ENCODE results near the gene THEM5. TPM values are rescaled to one million over a fixed set of nuclear protein-coding genes. Genes with fewer than 3 reads are reported as not detected.

The THEM5 gene
- total RNA-seq, 1 experiment from 2014 or later, result not detected

- Histone ChIP-seq H3K27ac (ENCODE audit: low read length) (peak overlapping the region; percentile 50), H3K4me3 (ENCODE audit: low read length) (no peak overlapping the region), H3K9me2 (replicated peaks; ENCODE audit: low read length) (no peaks in the 10 kb centered on the region), H3K27me3 (ENCODE audit: low read length) (peaks cover 4% of the 10 kb centered on the region), H3K79me2 (ENCODE audit: low read length) (no peaks in the 10 kb centered on the region), H3K36me3 (ENCODE audit: low read depth, low read length) (no peaks in the 10 kb centered on the region), H2AFZ (ENCODE audit: low read length) (peak overlapping the region; percentile 25; the same call in 1 of the 2 replicates), H3F3A (ENCODE audit: low read length, unreplicated experiment) (no peaks in the 10 kb centered on the region), H3K9ac (ENCODE audit: low read length) (peak overlapping the region; percentile 9; the same call in 1 of the 2 replicates), H3K4me1 (ENCODE audit: insufficient read depth, low read length) (peaks cover 12% of the 10 kb centered on the region), H3K4me2 (ENCODE audit: low read length) (peak overlapping the region; percentile 27; the same call in 1 of the 2 replicates), H4K20me1 (ENCODE audit: low read length) (no peaks in the 10 kb centered on the region), H3K9me3 (ENCODE audit: low read length) (no peaks in the 10 kb centered on the region)
- ATAC-seq (no peak), DNase-seq (no peak)
- POLR2A ChIA-PET (ENCODE audit: unreplicated experiment), result no interaction called here
- intact Hi-C loops (cut with micrococcal nuclease), result loop anchor here (5.0 kb wide), 1 partner anchor 156 kb away; no protein-coding TSS in a partner anchor
- no peak for TF ChIP-seq EZH2phosphoT487 (IDR thresholded peaks at IDR 0.05; ENCODE audit: borderline replicate concordance, low read length)
- TF ChIP-seq CTCF (conservative IDR thresholded peaks at IDR 0.05; ENCODE audit: low read depth, low read length), result no peak
- TF ChIP-seq EZH2 (IDR thresholded peaks at IDR 0.05; ENCODE audit: low read length, unreplicated experiment), result no peak
- no TSS peak for BruUV-seq (replicated peaks)
- CTCF ChIA-PET, result interaction anchor here (0.6 to 1.4 kb wide), 7 partner anchors 11 to 95 kb away, joined by 3 to 12 read pairs (median 4); partner anchors contain the start of gene MRPL9
Measured at GRCh38 chr1:151846686-151847237, 6.8 kb downstream of the THEM5 start.

- H3K9ac ChIP-seq (ENCODE audit: low read length), result 0 out of 2 replicates have a peak overlapping the region, but pooled peaks have one; percentile 9
- peak; percentile 80 for DNase-seq
- peak overlapping the region; percentile 25; the same call in 1 of the 2 replicates for H2AFZ ChIP-seq (ENCODE audit: low read length)
- ChIA-PET CTCF (interaction anchor here (0.5 to 1.4 kb wide), 8 partner anchors 11 to 135 kb away, joined by 3 to 12 read pairs (median 4); partner anchors contain the start of gene MRPL9), POLR2A (ENCODE audit: unreplicated experiment) (no interaction called here)
- H3K36me3 ChIP-seq (ENCODE audit: low read depth, low read length), result no peaks in the 10 kb centered on the region
- H3K27me3 ChIP-seq (ENCODE audit: low read length), result no peaks in the 10 kb centered on the region
- no peak overlapping the region for H3K4me3 ChIP-seq (ENCODE audit: low read length)
- peak; percentile 97 for ATAC-seq
- intact Hi-C loops (cut with micrococcal nuclease), result loop anchor here (5.0 kb wide), 1 partner anchor 156 kb away; no protein-coding TSS in a partner anchor
- H3K79me2 ChIP-seq (ENCODE audit: low read length), result no peaks in the 10 kb centered on the region
- no peaks in the 10 kb centered on the region for H4K20me1 ChIP-seq (ENCODE audit: low read length)
- no TSS peak for BruUV-seq (replicated peaks)
- H3K4me2 ChIP-seq (ENCODE audit: low read length), result peak overlapping the region; percentile 27; the same call in 1 of the 2 replicates
- H3K9me3 ChIP-seq (ENCODE audit: low read length), result no peaks in the 10 kb centered on the region
- H3K4me1 ChIP-seq (ENCODE audit: insufficient read depth, low read length), result peaks cover 19% of the 10 kb centered on the region
- no peaks in the 10 kb centered on the region for H3K9me2 ChIP-seq (replicated peaks; ENCODE audit: low read length)
- peak overlapping the region; percentile 50 for H3K27ac ChIP-seq (ENCODE audit: low read length)
- no peaks in the 10 kb centered on the region for H3F3A ChIP-seq (ENCODE audit: low read length, unreplicated experiment)
- TF ChIP-seq EZH2 (IDR thresholded peaks at IDR 0.05; ENCODE audit: low read length, unreplicated experiment) (no peak), CTCF (conservative IDR thresholded peaks at IDR 0.05; ENCODE audit: low read depth, low read length) (peak; percentile 54)
Measured at GRCh38 chr1:151846062-151846568, 7.4 kb downstream of the THEM5 start.

- CTCF ChIA-PET, result interaction anchor here (0.7 kb wide), 1 partner anchor 194 kb away, joined by 11 read pairs; no protein-coding TSS in a partner anchor
- DNase-seq, result no peak
- Histone ChIP-seq H3K4me3 (ENCODE audit: low read length) (no peak overlapping the region), H3K36me3 (ENCODE audit: low read depth, low read length) (no peaks in the 10 kb centered on the region), H3K27ac (ENCODE audit: low read length) (no peak overlapping the region), H3K4me2 (ENCODE audit: low read length) (no peak overlapping the region), H3K9me3 (ENCODE audit: low read length) (no peaks in the 10 kb centered on the region), H3K4me1 (ENCODE audit: insufficient read depth, low read length) (peaks cover 42% of the 10 kb centered on the region), H3K9me2 (replicated peaks; ENCODE audit: low read length) (no peaks in the 10 kb centered on the region), H3K9ac (ENCODE audit: low read length) (no peak overlapping the region), H4K20me1 (ENCODE audit: low read length) (no peaks in the 10 kb centered on the region), H3K79me2 (ENCODE audit: low read length) (peaks cover 3% of the 10 kb centered on the region; the same call in 1 of the 2 replicates), H3F3A (ENCODE audit: low read length, unreplicated experiment) (no peaks in the 10 kb centered on the region), H3K27me3 (ENCODE audit: low read length) (no peaks in the 10 kb centered on the region), H2AFZ (ENCODE audit: low read length) (no peak overlapping the region)
- BruUV-seq (replicated peaks), result no TSS peak
- intact Hi-C loops (cut with micrococcal nuclease), result no loop called here
- POLR2A ChIA-PET (ENCODE audit: unreplicated experiment), result no interaction called here
- TF ChIP-seq CTCF (conservative IDR thresholded peaks at IDR 0.05; ENCODE audit: low read depth, low read length) (no peak), EZH2phosphoT487 (IDR thresholded peaks at IDR 0.05; ENCODE audit: borderline replicate concordance, low read length) (no peak), EZH2 (IDR thresholded peaks at IDR 0.05; ENCODE audit: low read length, unreplicated experiment) (no peak)
- no peak for ATAC-seq
Measured at GRCh38 chr1:151843398-151843797, 10.1 kb downstream of the THEM5 start.

Data from PC-3 (cell line).